GM12801 (cell line): ENCODE data around the gene SHC2.

Experiments
- CTCF ChIP-seq: IDR thresholded peaks from one replicate; pipeline ENCODE4 v1.5.1; 2011; ENCODE audit warnings: control low read depth; ENCODE audit not compliant: insufficient read length; ENCODE audit errors: extremely low read depth

Gene SHC2

GRCh38 chr19:461721-462551 is 1.1 kb upstream of the SHC2 start:
- no peak for TF ChIP-seq CTCF

GRCh38 chr19:459724-460511 is 915 bp downstream of the SHC2 start:
- TF ChIP-seq CTCF: no peak

- TF ChIP-seq CTCF: no peak
These were observed 2.5 kb downstream of the SHC2 start for GRCh38 chr19:458091-459042.

- TF ChIP-seq CTCF: no peak
These were observed 3.2 kb downstream of the SHC2 start for GRCh38 chr19:457636-458035.

- TF ChIP-seq CTCF: no peak
These were observed 4.2 kb downstream of the SHC2 start for GRCh38 chr19:456547-457110.

- TF ChIP-seq CTCF: no peak
These were observed 4.8 kb downstream of the SHC2 start for GRCh38 chr19:455851-456546.
